Progenitor cell of endocrine pancreas (in vitro differentiated cells): ENCODE data around the gene MPPED1. TPM values are rescaled to one million over a fixed set of nuclear protein-coding genes. Genes with fewer than 3 reads are reported as not detected.

Experiments
- DNase-seq: peaks from one replicate; pipeline ENCODE4 v3.0.0; 2021; ENCODE audit warnings: low spot score; ENCODE audit not compliant: unreplicated experiment
- H3K27ac Mint-ChIP-seq: 2 replicates; pipeline ENCODE4 v1.8.0; 2021; ENCODE audit warnings: mild to moderate bottlenecking, moderate library complexity, mixed read lengths
- H3K27me3 Mint-ChIP-seq: 2 replicates; pipeline ENCODE4 v1.8.0; 2021; ENCODE audit warnings: mixed read lengths
- H3K36me3 Mint-ChIP-seq: 2 replicates; pipeline ENCODE4 v1.8.0; 2022; ENCODE audit warnings: mixed read lengths; ENCODE audit not compliant: insufficient read depth
- H3K4me1 Mint-ChIP-seq: 2 replicates; pipeline ENCODE4 v1.8.0; 2021; ENCODE audit warnings: low read depth, mixed read lengths
- H3K4me3 Mint-ChIP-seq: 2 replicates; pipeline ENCODE4 v1.8.0; 2021; ENCODE audit warnings: low read depth, mild to moderate bottlenecking, moderate library complexity, mixed read lengths
- H3K9me3 Mint-ChIP-seq: 2 replicates; pipeline ENCODE4 v1.8.0; 2021; ENCODE audit warnings: low read depth, mixed read lengths
- CTCF ChIP-seq: fragments of 200-600 bp; sonication (generic); IDR thresholded peaks from one replicate; pipeline ENCODE4 v1.5.0; 2021; ENCODE audit warnings: antibody characterized with exemption, mild to moderate bottlenecking; ENCODE audit not compliant: unreplicated experiment
- total RNA-seq: library from RNA; stranded (reverse); gene quantifications from 2 replicates; pipeline ENCODE4 v1.2.1, GENCODE V29; 2021

MPPED1 gene
- total RNA-seq, 1 donor from 2014 or later, result 0.96 TPM

GRCh38 chr22:43528601-43529360 lies 117.0 kb downstream of the MPPED1 start:
- H3K27me3 Mint-ChIP-seq, result peaks cover 4% of the 10 kb centered on the region
- H3K9me3 Mint-ChIP-seq, result no peaks in the 10 kb centered on the region
- no peak overlapping the region for H3K4me3 Mint-ChIP-seq
- H3K36me3 Mint-ChIP-seq, result no peaks in the 10 kb centered on the region
- H3K27ac Mint-ChIP-seq, result no peak overlapping the region
- no peak for TF ChIP-seq CTCF
- no peaks in the 10 kb centered on the region for H3K4me1 Mint-ChIP-seq
- no peak for DNase-seq

GRCh38 chr22:43529461-43529860 lies 117.6 kb downstream of the MPPED1 start:
- Mint-ChIP-seq H3K4me3 (no peak overlapping the region), H3K36me3 (no peaks in the 10 kb centered on the region), H3K9me3 (no peaks in the 10 kb centered on the region), H3K27ac (no peak overlapping the region), H3K27me3 (peaks cover 4% of the 10 kb centered on the region), H3K4me1 (no peaks in the 10 kb centered on the region)
- no peak for TF ChIP-seq CTCF
- DNase-seq, result no peak

GRCh38 chr22:43529934-43530333 lies 118.1 kb downstream of the MPPED1 start:
- no peak for DNase-seq
- H3K9me3 Mint-ChIP-seq, result no peaks in the 10 kb centered on the region
- no peak overlapping the region for H3K27ac Mint-ChIP-seq
- H3K4me3 Mint-ChIP-seq, result no peak overlapping the region
- H3K4me1 Mint-ChIP-seq, result no peaks in the 10 kb centered on the region
- no peak for TF ChIP-seq CTCF
- H3K36me3 Mint-ChIP-seq, result no peaks in the 10 kb centered on the region
- H3K27me3 Mint-ChIP-seq, result peaks cover 3% of the 10 kb centered on the region

GRCh38 chr22:43530349-43531201 lies 118.8 kb downstream of the MPPED1 start:
- DNase-seq, result no peak
- H3K27me3 Mint-ChIP-seq, result no peaks in the 10 kb centered on the region
- no peaks in the 10 kb centered on the region for H3K36me3 Mint-ChIP-seq
- no peak for TF ChIP-seq CTCF
- no peaks in the 10 kb centered on the region for H3K4me1 Mint-ChIP-seq
- H3K27ac Mint-ChIP-seq, result no peak overlapping the region
- no peak overlapping the region for H3K4me3 Mint-ChIP-seq
- H3K9me3 Mint-ChIP-seq, result no peaks in the 10 kb centered on the region

GRCh38 chr22:43531651-43532050 lies 119.8 kb downstream of the MPPED1 start:
- Mint-ChIP-seq H3K27ac (no peak overlapping the region), H3K4me1 (no peaks in the 10 kb centered on the region), H3K4me3 (no peak overlapping the region), H3K27me3 (no peaks in the 10 kb centered on the region), H3K9me3 (no peaks in the 10 kb centered on the region), H3K36me3 (peaks cover 2% of the 10 kb centered on the region)
- DNase-seq, result no peak
- TF ChIP-seq CTCF, result no peak
